GM18519 (cell line): ENCODE measurements around the gene PPP1R7.

Experiments
- ATAC-seq: cut with Tn5 transposase; IDR thresholded peaks from one replicate; pipeline ENCODE4 v1.9.1; 2021; ENCODE audit warnings: mild to moderate bottlenecking, moderate library complexity; ENCODE audit not compliant: unreplicated experiment, low FRiP score

Gene PPP1R7

GRCh38 chr2:241157841-241158545 lies 7.7 kb downstream of the PPP1R7 start:
- ATAC-seq, result no peak

GRCh38 chr2:241158546-241158900 lies 8.3 kb downstream of the PPP1R7 start:
- no peak for ATAC-seq

GRCh38 chr2:241159116-241159515 lies 8.8 kb downstream of the PPP1R7 start:
- no peak for ATAC-seq

DNA sequence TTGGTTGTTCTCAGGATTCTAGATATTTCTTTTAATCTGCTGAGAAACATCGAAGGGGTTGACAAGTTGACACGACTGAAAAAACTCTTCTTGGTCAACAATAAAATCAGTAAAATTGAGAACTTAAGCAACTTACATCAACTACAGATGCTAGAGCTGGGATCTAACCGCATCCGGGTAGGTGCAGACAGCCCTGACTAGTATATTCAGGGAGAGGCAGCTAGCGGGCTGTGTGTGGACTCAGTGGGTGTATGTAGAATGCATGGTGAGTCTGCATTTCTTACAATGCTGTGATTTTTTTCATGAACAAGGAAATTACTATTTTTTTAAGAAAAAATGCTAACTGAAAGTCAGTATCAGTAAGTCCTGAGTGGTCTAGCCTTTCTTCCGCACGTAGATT lies 10.1 kb downstream of the PPP1R7 start:
- ATAC-seq, result no peak

- ATAC-seq, result no peak
Observed at GRCh38 chr2:241161646-241162281, 11.5 kb downstream of the PPP1R7 start.

GRCh38 chr2:241163601-241164118 lies 13.4 kb downstream of the PPP1R7 start:
- no peak for ATAC-seq

DNA sequence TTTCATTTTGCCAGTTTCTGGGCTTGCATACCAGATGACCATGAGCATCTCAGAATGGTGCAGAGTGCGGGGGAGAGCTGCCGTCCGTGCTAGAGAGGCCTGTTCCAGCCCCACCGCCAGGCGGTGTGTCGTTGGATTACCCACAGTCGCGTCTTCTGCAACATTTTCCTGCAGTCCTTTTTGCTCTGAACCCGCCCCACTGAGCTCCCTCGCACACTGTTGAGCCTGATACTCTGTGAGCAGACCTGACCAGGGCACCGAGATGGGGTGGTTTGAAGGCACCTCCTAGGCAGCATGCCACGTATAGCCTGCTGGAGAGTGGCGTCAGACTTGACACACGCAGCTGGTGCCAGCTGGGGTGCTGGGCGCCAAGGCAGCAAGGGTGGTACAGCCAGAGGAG lies 18.1 kb downstream of the PPP1R7 start:
- ATAC-seq, result no peak

- no peak for ATAC-seq
Observed at GRCh38 chr2:241173557-241173956, 23.3 kb downstream of the PPP1R7 start.

GRCh38 chr2:241177526-241178334 lies 27.5 kb downstream of the PPP1R7 start:
- ATAC-seq, result no peak

GRCh38 chr2:241178961-241179360 lies 28.7 kb downstream of the PPP1R7 start:
- ATAC-seq, result no peak

DNA sequence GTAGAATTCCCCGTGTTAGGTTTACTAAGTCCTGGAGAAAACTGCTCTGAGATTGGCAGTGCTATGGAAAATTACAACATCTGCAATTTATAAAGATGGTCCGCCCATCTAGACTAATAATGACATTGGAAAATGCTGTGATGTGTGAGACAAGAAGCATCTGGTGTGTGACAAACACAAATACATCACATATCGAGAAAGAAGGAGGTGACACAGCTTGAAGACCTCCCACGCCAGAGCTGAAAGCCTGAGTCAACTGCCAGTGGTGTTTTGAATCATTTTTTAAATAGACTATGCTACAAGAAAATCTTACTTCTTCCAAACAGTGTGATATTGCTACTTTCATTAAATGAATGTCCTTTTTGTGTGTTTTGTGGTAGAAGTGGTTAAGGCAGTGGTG lies 29.6 kb downstream of the PPP1R7 start:
- ATAC-seq, result no peak

- ATAC-seq, result no peak
Observed at GRCh38 chr2:241180495-241180894, 30.2 kb downstream of the PPP1R7 start.

GRCh38 chr2:241182126-241182525 lies 31.9 kb downstream of the PPP1R7 start:
- no peak for ATAC-seq

DNA sequence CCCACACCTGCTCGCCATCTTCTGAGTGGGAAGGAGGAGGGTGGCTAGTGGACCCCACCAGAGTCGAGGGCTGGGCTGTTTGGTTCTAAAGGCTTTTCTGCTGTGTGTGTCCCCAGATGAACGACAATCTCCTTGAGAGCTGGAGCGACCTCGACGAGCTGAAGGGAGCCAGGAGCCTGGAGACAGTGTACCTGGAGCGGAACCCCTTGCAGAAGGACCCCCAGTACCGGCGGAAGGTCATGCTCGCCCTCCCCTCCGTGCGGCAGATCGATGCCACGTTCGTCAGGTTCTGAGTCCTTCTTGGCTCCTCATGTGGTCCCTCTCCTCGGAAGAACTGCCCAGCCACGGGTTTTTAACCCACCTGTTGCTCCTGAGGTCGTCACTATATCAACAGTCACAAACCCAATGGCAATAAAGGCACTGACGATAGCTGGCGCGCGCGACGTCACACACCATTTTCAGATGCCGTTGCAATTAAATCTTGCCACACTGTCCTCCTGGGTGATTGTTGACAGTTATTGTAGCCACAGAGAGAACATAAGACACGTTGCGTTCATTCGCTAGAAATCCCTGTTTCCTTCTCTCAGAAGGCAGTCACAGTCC lies 32.4 kb downstream of the PPP1R7 start:
- ATAC-seq, result no peak

DNA sequence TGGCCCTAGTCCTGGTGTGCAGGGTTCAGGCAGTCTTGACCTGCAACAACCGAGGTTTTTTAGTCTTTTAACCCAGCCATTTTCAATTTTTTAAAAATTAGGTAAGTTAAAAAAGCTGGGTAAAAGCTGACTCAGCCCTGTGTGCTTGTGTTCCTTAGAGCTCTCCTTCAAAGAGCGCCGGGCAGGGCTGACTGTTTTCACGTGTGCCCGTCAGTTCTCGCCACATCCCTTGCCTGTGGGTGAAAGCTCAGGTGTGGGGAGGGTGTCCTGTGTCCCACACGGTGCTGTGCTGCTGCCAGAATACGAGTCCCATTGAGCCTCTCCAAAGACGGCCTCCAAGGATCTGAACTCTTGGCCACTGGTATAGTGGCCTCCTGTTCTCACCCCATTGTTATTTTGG lies 33.0 kb downstream of the PPP1R7 start:
- no peak for ATAC-seq

DNA sequence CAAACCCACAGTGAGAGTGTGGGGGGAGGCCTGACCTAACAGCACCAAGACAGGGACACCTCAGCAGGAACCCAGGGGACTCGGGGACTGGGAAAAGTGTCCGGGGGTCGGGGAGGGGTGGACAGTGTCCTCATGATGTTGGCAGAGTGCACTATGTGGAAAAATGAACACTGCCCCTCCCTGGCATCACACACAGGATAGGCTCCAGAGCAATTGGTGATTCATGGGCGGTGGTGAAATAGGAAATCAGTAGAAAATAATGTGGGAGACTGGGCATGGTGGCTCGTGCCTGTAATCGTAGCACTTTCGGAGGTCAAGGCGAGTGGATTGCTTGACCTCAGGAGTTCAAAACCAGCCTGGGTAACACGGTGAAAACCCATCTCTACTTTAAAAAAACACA lies 34.6 kb downstream of the PPP1R7 start:
- no peak for ATAC-seq

DNA sequence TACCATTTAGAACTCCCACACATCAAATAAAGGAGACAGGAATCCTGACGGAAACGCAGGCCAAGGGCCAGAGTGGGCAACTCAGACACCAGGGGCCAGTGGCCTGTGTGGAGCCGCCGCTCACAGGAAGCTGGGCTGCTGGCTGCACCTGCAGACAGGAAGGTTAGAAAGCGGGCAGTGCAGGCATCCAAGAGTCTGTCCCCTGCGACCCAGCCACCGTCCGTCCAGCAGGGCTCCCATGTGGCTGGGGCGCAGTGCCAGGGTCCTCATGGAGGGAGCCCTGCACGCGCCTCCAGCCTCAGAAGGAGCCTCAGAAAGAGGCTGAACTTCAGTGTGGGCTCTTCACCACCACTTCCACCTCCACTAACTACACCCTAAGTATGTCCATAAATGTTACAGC lies 35.7 kb downstream of the PPP1R7 start:
- ATAC-seq, result no peak

- no peak for ATAC-seq
Observed at GRCh38 chr2:241187101-241187917, 37.0 kb downstream of the PPP1R7 start.

GRCh38 chr2:241187918-241188234 lies 37.6 kb downstream of the PPP1R7 start:
- ATAC-seq, result no peak

DNA sequence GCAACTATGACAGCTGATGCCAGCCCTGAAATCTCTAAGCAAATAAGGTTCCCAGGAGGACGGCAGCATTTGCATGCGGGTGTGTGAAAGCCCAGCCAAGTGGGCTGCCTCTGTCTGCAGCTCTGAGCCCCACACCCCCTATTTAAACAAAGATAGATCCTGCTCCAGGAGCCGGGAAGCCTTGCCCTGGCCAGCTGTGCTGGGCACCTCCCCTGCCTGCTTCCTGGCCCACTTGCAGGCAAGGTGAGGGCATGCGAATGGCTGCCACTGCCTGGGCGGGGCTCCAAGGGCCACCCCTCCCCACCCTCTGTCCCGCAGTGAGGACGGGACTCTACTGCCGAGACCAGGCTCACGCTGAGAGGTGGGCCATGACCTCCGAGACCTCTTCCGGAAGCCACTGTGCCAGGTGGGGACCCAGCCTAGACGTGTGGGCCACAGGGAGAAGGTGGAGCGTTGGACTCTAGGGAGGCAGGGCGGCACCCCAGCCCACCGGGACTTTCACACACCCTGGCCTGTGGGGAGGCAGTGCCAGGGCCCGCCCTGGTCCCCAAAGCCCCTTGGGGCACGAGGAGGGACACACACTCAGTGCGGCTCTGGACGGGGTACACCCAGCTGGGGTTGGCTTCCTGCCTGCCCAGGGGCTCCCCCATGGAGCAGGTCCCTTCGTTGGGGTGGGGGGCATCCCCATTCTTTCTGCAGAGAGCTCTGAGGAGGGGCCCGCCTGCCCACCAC lies 38.3 kb downstream of the PPP1R7 start, which contains the start of gene ANO7:
Gene ANO7 (plus strand): TSS at position 317 of the 732 bp plus-strand sequence. CDS start 1,387 bp downstream, outside the sequence.
- no peak for ATAC-seq
